IMR-90 (cell line): ENCODE measurements around the gene MCF2L. TPM values are rescaled to one million over a fixed set of nuclear protein-coding genes. Genes with fewer than 3 reads are reported as not detected.

ENCODE experiments used
- ATAC-seq: fragments of 200-7000 bp; cut with Tn5 transposase; 2 replicates; pipeline ENCODE4 v1.9.1; 2020; ENCODE audit warnings: low read depth, mild to moderate bottlenecking, moderate library complexity
- BruUV-seq: library from RNA; stranded (reverse); fragments of 400-500 nt; replicated peaks from 2 replicates; lab custom pipeline; 2021; lab: Mats Ljungman, UMichigan
- CTCF ChIA-PET: fragments of 300-600 bp; formaldehyde crosslinking; extraction: SDS; loops from one replicate; lab custom pipeline; 2021; ENCODE audit warnings: antibody characterized with exemption; lab: Yijun Ruan, JAX
- POLR2A ChIA-PET: fragments of 300-600 bp; sonication (Branson Sonifier 250); formaldehyde crosslinking; loops from one replicate; lab custom pipeline; 2022; ENCODE audit warnings: antibody characterized with exemption; ENCODE audit not compliant: unreplicated experiment; lab: Charles Lee
- DNase-seq: peaks from one replicate; pipeline ENCODE4 v3.0.0; 2013
- H2AFZ ChIP-seq: replicated peaks from 2 replicates; pipeline ENCODE3; 2013; ENCODE audit warnings: low read length, mild to moderate bottlenecking; ENCODE audit not compliant: poor library complexity
- H2AK5ac ChIP-seq: 2 replicates; pipeline ENCODE4 v1.6.1; 2013; ENCODE audit warnings: low read depth, low read length, inconsistent platforms
- H2AK9ac ChIP-seq: replicated peaks from 2 replicates; pipeline ENCODE3; 2013; ENCODE audit warnings: mild to moderate bottlenecking, low read depth, low read length, moderate library complexity; ENCODE audit not compliant: poor library complexity
- H2BK120ac ChIP-seq: 2 replicates; pipeline ENCODE4 v1.6.1; 2013; ENCODE audit warnings: low read depth, low read length, inconsistent platforms
- H2BK15ac ChIP-seq: 3 replicates; pipeline ENCODE4 v1.6.1; 2013; ENCODE audit warnings: low read depth, low read length, inconsistent platforms
- H2BK20ac ChIP-seq: 2 replicates; pipeline ENCODE4 v1.6.1; 2013; ENCODE audit warnings: low read depth, mild to moderate bottlenecking, inconsistent platforms, low read length, moderate library complexity
- H2BK5ac ChIP-seq: 2 replicates; pipeline ENCODE4 v1.6.1; 2013; ENCODE audit warnings: mild to moderate bottlenecking, low read depth, low read length, inconsistent platforms; ENCODE audit not compliant: poor library complexity, severe bottlenecking
- H3K14ac ChIP-seq: replicated peaks from 2 replicates; pipeline ENCODE4 v1.6.1; 2013; ENCODE audit warnings: low read depth, low read length, inconsistent platforms
- H3K18ac ChIP-seq: 2 replicates; pipeline ENCODE4 v1.6.1; 2013; ENCODE audit warnings: low read depth, low read length, control low read depth
- H3K23ac ChIP-seq: 2 replicates; pipeline ENCODE4 v1.6.1; 2013; ENCODE audit warnings: low read depth, low read length, inconsistent platforms
- H3K27ac ChIP-seq: 2 replicates; pipeline ENCODE4 v1.5.1; 2013; ENCODE audit warnings: mild to moderate bottlenecking, control low read depth, low read length; ENCODE audit not compliant: insufficient read depth
- H3K27me3 ChIP-seq: 2 replicates; pipeline ENCODE4 v1.6.1; 2013; ENCODE audit warnings: low read length; ENCODE audit not compliant: control insufficient read depth, insufficient read depth
- H3K36me3 ChIP-seq: 2 replicates; pipeline ENCODE4 v1.6.1; 2013; ENCODE audit warnings: low read length, mixed read lengths; ENCODE audit not compliant: control insufficient read depth, insufficient read depth
- H3K4ac ChIP-seq: 2 replicates; pipeline ENCODE4 v1.6.1; 2013; ENCODE audit warnings: low read depth, low read length, inconsistent platforms
- H3K4me1 ChIP-seq: 2 replicates; pipeline ENCODE4 v1.6.1; 2013; ENCODE audit warnings: low read length, mixed read lengths; ENCODE audit not compliant: control insufficient read depth, insufficient read depth
- H3K4me2 ChIP-seq: 2 replicates; pipeline ENCODE4 v1.6.1; 2013; ENCODE audit warnings: low read depth, mild to moderate bottlenecking, control low read depth, low read length, moderate library complexity
- H3K4me3 ChIP-seq: 2 replicates; pipeline ENCODE4 v1.5.1; 2013; ENCODE audit warnings: low read depth, mild to moderate bottlenecking, control low read depth, low read length, moderate library complexity; ENCODE audit not compliant: insufficient read depth
- H3K56ac ChIP-seq: 2 replicates; pipeline ENCODE4 v1.6.1; 2013; ENCODE audit warnings: low read length, inconsistent platforms; ENCODE audit not compliant: insufficient read depth; ENCODE audit errors: extremely low read depth
- H3K79me1 ChIP-seq, 2 experiments: 2 replicates each; pipeline ENCODE4 v1.6.1; 2013; ENCODE audit warnings: low read length in 2 of 2, inconsistent platforms in 1 of 2, low read depth in 1 of 2
- H3K9ac ChIP-seq: 2 replicates; pipeline ENCODE4 v1.6.1; 2013; ENCODE audit warnings: low read depth, low read length, control low read depth
- H3K9me1 ChIP-seq: 2 replicates; pipeline ENCODE4 v1.6.1; 2013; ENCODE audit warnings: low read length, inconsistent platforms; ENCODE audit not compliant: insufficient read depth
- H3K9me3 ChIP-seq: 2 replicates; pipeline ENCODE4 v1.6.1; 2013; ENCODE audit warnings: low read length; ENCODE audit not compliant: control insufficient read depth, insufficient read depth
- H4K20me1 ChIP-seq: 2 replicates; pipeline ENCODE4 v1.6.1; 2013; ENCODE audit warnings: low read length, inconsistent platforms; ENCODE audit not compliant: insufficient read depth
- H4K5ac ChIP-seq: 2 replicates; pipeline ENCODE4 v1.6.1; 2013; ENCODE audit warnings: mild to moderate bottlenecking, low read depth, low read length, control low read depth
- H4K8ac ChIP-seq, 2 experiments: 2 replicates each; pipeline ENCODE4 v1.6.1; 2013; ENCODE audit warnings: low read depth in 2 of 2, low read length in 2 of 2, control low read depth in 1 of 2, inconsistent platforms in 1 of 2
- H4K91ac ChIP-seq: 2 replicates; pipeline ENCODE4 v1.6.1; 2013; ENCODE audit warnings: low read depth, low read length, inconsistent platforms; ENCODE audit not compliant: insufficient read depth
- CHD1 ChIP-seq: IDR thresholded peaks from 2 replicates; pipeline ENCODE4 v1.6.1; 2012; ENCODE audit warnings: low read depth, low read length, improper control_type of control experiment
- ELK1 ChIP-seq: fragments of 150-350 bp; IDR thresholded peaks from 2 replicates; pipeline ENCODE4 v1.6.1; 2016; ENCODE audit warnings: low read depth, mild to moderate bottlenecking, low read length, moderate library complexity, borderline replicate concordance
- MAFK ChIP-seq: IDR thresholded peaks from 2 replicates; pipeline ENCODE4 v1.6.1; 2012; ENCODE audit warnings: low read depth, low read length, improper control_type of control experiment
- MXI1 ChIP-seq: IDR thresholded peaks from 2 replicates; pipeline ENCODE4 v1.6.1; 2012; ENCODE audit warnings: low read depth, mild to moderate bottlenecking, low read length, moderate library complexity, borderline replicate concordance
- POLR2A ChIP-seq: IDR thresholded peaks from 2 replicates; pipeline ENCODE4 v1.6.1; 2012; ENCODE audit warnings: mild to moderate bottlenecking, low read depth, low read length
- RAD21 ChIP-seq: IDR thresholded peaks from 2 replicates; pipeline ENCODE4 v1.6.1; 2012; ENCODE audit warnings: low read length, improper control_type of control experiment
- RCOR1 ChIP-seq: IDR thresholded peaks from 2 replicates; pipeline ENCODE4 v1.6.1; 2012; ENCODE audit warnings: mild to moderate bottlenecking, low read length, improper control_type of control experiment; ENCODE audit not compliant: insufficient replicate concordance
- RFX5 ChIP-seq: IDR thresholded peaks from 2 replicates; pipeline ENCODE4 v1.8.0; 2012; ENCODE audit warnings: low read depth, mild to moderate bottlenecking, low read length, moderate library complexity
- WGBS, 2 experiments: methylation state at CpG; one replicate each; pipeline versions ENCODE4 v1.1.5 to v1.1.7; 2013; ENCODE audit warnings: missing lambda C conversion rate in 2 of 2; ENCODE audit not compliant: insufficient read length in 1 of 2; ENCODE audit errors: extremely low coverage in 2 of 2; 5-methylcytosine and 5-hydroxymethylcytosine counted together
- dilution Hi-C: fragments of 300-500 bp; cut with HindIII; formaldehyde crosslinking; loops from one replicate; pipeline ENCODE4 v1.14.3; 2018; ENCODE audit warnings: low sequenced_read_pairs; ENCODE audit not compliant: unreplicated experiment
- in situ Hi-C: fragments of 300-500 bp; cut with MboI; formaldehyde crosslinking; loops from 3 replicates; pipeline ENCODE4 v1.14.3; 2019; ENCODE audit warnings: low sequenced_read_pairs, inconsistent platforms, mixed read lengths
- intact Hi-C: fragments of 100-400 bp; cut with micrococcal nuclease; formaldehyde crosslinking; loops from 2 replicates; pipeline ENCODE4 v1.10.0; 2022
- polyA plus RNA-seq, 3 experiments: library from polyadenylated mRNA; depleted of rRNA; stranded (reverse); fragments of >200 nt; gene quantifications; 2 replicates each; pipeline ENCODE4 v1.2.3, GENCODE V29; 2012; ENCODE audit warnings: low replicate concordance in 1 of 3
- total RNA-seq: library from RNA; depleted of rRNA; stranded (reverse); fragments of >200 nt; gene quantifications from 2 replicates; pipeline ENCODE4 v1.2.3, GENCODE V29; 2012

MCF2L gene
- total and polyA plus RNA-seq, 2 of the 4 experiments (the other 2 are of a cell fraction) = 0.18 TPM; not detected in 1

DNA sequence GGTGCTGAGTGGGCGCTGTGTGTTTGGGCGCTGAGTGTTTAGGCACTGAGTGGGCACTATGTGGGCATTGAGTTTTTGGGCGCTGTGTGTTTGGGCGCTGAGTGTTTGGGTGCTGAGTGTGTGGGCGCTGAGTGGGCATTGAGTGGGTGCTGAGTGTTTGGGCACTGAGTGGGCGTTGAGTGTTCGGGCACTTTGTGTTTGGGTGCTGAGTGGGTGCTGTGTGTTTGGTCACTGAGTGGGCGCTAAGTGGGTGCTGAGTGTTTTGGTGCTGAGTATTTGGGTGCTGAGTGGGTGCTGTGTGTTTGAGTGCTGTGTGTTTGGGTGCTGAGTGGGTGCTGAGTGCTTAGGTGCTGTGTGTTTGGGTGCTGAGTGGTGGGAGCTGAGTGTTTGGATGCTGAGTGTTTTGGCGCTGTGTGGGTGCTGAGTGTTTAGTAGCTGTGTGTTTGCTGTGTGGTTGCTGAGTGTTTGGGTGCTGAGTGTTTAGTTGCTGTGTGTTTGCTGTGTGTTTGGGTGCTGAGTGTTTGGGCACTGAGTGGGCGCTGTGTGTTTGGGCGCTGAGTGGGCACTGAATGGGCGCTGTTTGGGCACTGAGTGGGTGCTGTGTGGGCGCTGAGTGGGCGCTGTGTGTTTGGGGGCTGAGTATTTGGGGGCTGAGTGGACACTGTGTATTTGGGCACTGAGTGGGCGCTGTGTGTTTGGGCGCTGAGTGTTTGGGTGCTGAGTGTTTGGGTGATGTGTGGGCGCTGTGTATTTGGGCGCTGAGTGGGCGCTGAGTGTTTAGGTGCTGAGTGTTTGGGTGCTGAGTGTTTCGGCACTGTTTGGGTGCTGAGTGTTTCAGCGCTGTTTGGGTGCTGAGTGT is 89.3 kb downstream of the MCF2L start:
- Histone ChIP-seq H4K20me1 (no peaks in the 10 kb centered on the region; the same call in 1 of the 2 replicates), H3K14ac (no peak overlapping the region), H3K79me1 (no peaks in the 10 kb centered on the region), H3K36me3 (no peaks in the 10 kb centered on the region), H2BK5ac (no peak overlapping the region), H3K23ac (no peak overlapping the region), H2BK15ac (no peak overlapping the region), H3K56ac (no peak overlapping the region), H3K9ac (no peak overlapping the region), H3K4me3 (no peak overlapping the region), H3K18ac (no peak overlapping the region), H2AK9ac (no peak overlapping the region), H3K9me3 (peaks cover 5% of the 10 kb centered on the region; the same call in 1 of the 2 replicates), H3K27ac (no peak overlapping the region), H2AK5ac (no peak overlapping the region), H3K4me2 (no peak overlapping the region), H4K91ac (no peak overlapping the region), H3K4ac (no peak overlapping the region), H2BK120ac (no peak overlapping the region), H4K8ac (no peak overlapping the region), H3K9me1 (no peaks in the 10 kb centered on the region), H3K4me1 (no peaks in the 10 kb centered on the region), H3K27me3 (peaks cover 15% of the 10 kb centered on the region), H2AFZ (no peak overlapping the region), H2BK20ac (no peak overlapping the region), H4K5ac (no peak overlapping the region)
- POLR2A ChIA-PET = no interaction called here
- TF ChIP-seq RAD21 (no peak), ELK1 (no peak), CHD1 (no peak), RFX5 (no peak), MAFK (no peak), RCOR1 (no peak), MXI1 (no peak), POLR2A (no peak)
- CTCF ChIA-PET = no interaction called here
- BruUV-seq = no TSS peak
- WGBS, 2 experiments = 95% methylated on average over 17 of the region's 21 CpGs; no CpG with 5 or more reads in 1 of the 2 experiments
- ATAC-seq = no peak
- intact Hi-C loops (no loop called here), in situ Hi-C loops (no loop called here), dilution Hi-C loops (no loop called here)
- no peak for DNase-seq
